Jurkat, Clone E6-1 (cell line): ENCODE results near the gene KLHL29.

Experiments
- DNase-seq: peaks from one replicate; pipeline ENCODE4 v3.0.0-alpha.2; 2011; ENCODE audit warnings: low read depth, low spot score
- H3K4me3 ChIP-seq: 2 replicates; pipeline ENCODE4 v1.5.1; 2011; ENCODE audit warnings: mild to moderate bottlenecking, low read length, control low read depth, moderate library complexity

KLHL29 gene

DNA sequence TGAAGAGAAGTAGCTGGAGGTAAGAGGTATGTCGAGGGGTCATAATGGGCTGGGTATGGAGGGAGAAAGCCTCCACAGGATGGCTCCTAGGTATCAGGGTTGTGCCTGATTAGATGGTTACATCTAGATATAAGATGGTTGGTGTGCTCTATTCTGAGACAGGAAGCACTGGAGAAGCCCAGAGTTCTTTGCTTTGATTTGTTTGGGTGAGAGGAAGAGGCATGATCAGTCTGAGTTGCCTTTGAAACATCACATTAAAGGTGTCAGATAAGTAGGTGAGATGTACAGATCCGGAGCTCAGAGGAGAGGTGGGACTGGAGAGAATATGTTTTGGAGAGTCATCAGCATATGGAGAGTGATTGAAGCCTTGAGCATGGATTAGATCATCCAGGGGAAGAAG lies 74.1 kb downstream of the KLHL29 start:
- no peak overlapping the region for H3K4me3 ChIP-seq
- DNase-seq: no peak

DNA sequence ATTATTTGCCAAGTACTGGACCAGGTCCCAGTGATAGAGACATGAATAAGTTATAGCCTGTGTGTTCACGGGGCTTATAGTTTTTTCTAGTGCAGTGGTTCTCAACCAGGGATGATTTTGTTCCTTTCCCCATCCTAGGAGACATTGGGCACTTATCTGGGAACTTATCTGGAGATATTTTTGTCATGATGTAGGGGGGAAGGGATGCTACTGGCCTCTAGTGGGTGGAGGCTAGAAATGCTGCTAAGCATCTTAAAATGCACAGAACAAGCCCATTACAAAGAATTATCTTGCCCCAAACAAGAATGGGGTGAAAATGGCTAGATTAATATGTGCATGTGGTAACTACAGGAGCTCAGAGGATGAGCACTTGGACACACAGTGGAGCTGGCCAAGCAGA lies 75.2 kb downstream of the KLHL29 start:
- DNase-seq: no peak
- no peak overlapping the region for H3K4me3 ChIP-seq

DNA sequence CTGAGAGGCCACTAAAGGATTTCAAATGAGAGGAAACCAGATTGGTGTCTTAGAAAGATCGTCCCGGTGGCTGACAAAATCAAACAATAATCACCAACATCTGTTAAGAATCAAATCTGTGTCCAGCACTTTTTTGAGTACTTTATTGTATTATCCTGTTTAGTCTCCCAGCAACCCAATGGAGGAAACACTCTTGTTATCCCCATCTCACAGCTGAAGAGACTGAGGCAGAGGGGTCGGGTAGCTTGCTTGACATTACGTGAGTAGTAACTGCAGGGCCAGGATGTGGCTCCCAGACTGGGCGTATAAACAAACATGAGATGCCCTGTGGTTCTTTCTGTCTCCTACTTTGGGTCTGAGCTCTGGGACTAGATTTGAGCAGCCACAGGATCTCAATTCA lies 76.0 kb downstream of the KLHL29 start:
- no peak overlapping the region for H3K4me3 ChIP-seq
- no peak for DNase-seq

DNA sequence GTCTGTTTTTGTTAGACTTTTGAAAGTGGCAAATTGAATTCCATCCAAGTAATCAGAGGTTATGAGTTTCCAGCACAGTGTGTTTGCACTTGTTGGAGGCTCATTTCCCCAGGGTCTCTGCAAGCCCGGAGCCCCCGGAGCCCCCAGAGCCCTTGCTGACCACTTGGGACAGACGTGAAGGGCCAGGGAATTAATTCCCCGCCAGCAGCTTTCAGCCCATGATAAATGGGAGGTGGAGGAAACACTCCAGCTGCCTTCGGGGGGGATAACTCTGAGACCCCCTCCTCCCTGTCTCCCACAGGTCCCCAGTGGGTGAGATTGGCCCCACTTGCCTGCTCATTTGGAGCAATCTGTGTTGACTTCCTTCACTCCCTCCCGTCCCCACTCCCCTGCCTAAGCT lies 79.2 kb downstream of the KLHL29 start:
- DNase-seq: no peak

DNA sequence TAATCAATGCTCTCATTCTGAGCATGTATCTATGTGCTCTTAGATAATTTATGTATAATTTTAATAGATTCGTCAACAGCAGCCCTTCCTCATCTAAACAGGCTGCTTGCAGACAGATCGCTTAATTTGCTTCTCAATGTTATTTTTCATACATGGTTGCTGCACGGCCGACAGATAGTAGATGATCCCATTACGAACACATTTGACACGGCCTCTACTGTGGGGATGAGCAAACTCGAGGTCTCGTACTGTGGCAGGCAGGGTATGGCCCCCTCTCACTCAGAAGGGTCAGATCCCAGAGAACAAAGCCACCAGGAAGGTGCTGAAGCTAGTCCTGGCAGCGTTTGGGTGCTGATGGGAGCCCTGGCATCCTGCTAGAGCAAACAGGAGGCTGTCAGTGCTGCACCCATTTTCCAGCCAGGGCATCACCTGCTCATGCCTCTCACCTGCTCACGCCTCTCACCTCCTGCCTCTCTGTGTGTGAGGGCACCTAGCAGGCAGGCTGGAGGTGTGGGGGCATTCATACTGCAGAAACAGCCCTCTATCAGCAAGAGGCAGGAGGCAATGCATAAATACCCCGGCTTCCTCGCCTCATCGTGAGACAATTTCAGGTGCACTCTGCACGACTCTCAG lies 80.0 kb downstream of the KLHL29 start:
- no peak for DNase-seq
- H3K4me3 ChIP-seq: no peak overlapping the region

More for the DNA sequence above, 79.2 kb downstream of the KLHL29 start:
- no peak overlapping the region for H3K4me3 ChIP-seq

DNA sequence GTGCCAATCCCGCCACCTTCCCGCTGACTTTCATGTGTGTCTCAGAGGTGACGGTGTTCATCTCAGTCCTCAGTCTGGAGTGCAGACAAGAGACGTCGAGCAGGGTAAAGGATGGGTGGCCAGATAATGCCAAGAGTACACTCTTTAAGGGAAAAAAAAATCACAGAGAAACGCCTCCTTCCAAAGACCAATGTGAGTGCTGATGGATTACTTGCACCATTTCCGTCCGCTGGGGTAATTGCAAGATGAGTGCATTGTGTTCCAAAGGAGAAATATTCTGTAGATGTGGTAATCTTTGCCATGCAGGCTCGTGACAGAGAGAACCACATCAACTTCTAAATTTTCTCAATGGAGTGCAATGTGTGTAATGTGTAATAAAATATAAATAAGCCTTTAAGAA lies 81.0 kb downstream of the KLHL29 start:
- H3K4me3 ChIP-seq: no peak overlapping the region
- no peak for DNase-seq

DNA sequence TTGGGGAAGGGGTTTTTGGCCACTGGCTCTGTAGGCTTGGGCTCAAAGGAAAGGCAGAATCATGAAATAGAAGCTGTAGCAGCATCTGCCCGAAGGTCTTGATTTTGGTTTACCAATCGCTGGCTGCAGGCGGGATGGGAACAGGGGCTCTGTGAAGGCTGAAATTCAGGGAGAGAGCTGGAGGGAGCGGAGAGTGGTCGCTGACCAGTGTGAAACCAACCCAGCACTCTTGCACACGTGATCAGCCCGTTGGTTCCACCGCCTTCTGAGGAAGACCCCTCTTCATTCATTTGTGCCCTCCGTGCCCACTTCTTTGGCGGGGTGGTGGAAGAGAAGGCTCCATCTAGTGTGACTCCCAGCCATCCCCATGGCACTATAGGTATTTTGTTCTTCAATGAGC lies 82.6 kb downstream of the KLHL29 start:
- no peak overlapping the region for H3K4me3 ChIP-seq
- DNase-seq: no peak

DNA sequence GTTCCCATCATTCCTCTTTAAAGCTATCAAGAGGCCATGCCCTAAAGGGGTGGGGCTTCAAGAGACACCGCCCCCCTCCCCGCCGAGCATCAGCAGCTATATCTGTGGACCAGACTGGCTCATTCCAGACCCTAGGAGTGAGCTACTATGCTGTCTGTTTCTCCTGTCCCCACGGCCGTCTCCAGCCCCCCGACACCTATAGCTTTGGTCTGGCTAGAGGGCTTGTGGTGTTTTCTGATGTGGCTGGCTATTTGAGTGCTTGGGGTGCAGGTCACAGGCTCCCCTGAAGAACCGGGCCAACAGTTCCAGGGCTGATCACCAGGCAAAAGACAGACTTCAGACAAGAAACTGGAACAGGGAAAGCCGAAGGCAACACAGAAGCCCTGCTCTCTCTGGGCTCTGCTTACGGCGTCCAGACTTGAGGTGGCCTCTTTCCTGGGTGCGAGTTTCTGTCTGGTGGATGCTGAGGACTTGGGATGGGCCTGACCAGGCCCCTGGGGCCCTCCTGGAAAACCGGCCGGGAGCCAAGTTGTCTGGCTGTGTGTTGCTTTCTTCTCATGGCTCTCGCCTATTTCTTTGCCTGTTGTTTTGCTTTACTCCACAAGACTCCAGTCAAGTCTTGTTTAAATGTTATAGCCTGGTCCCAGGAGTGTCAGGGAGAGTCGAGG lies 83.6 kb downstream of the KLHL29 start:
- no peak for DNase-seq
- no peak overlapping the region for H3K4me3 ChIP-seq

DNA sequence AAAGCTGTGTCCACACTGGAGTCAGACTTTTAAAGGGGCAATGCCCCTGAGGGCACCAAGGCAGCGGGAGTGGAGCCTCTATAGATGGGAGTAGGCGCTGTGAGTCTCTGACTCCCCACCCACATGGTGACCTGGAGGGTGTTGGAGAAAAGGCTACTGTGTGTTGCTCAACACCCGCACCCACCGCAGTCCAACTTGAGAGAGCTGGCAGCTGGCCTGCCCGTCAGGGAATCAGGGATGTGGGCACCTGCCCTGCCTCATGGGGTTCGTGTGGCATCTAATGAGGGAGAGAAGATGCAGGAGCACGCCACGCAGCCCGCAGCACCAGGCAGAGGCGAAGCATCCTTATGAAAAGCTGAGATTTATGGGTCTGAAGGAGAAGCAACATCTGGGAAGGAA lies 84.2 kb downstream of the KLHL29 start:
- DNase-seq: no peak
- no peak overlapping the region for H3K4me3 ChIP-seq

DNA sequence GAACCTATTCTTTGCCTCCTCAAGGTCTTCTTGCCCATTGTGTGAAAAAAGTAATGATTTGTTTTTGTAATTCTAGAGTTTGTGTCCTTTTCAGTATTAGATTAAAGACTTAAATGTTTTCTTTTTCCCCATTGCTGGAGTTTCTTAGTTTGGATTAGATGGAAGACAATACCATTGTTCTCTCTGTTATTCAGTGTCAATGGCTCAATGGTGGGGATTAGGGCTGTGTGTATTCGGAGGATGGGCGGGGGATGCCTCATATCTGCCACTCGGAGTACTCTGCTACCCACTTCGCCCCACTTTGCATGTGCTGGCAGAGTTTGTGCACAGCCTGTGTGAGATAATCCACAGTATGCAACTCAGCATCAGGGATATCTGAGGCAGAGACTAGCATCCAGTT lies 90.1 kb downstream of the KLHL29 start:
- DNase-seq: no peak
- H3K4me3 ChIP-seq: no peak overlapping the region

DNA sequence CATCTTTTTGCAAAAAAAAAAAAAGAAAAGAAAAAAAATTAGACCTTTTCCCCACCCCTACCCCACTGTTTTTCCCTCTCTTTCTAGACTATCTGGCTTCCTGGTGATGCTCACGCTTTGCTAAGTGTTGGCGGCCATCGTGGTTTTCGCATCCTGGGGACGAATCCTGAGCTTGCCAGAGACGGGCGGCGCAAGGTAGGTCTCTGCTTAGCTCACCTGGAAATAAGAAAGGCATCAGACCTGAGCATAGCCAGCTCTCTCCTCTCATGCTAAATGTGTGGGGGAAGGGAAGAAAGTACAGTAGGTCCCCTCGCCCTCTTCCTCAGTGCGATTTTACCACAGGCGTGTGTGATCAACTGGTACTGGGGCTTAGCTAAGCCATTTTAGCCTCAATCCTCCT lies 90.5 kb downstream of the KLHL29 start:
- no peak overlapping the region for H3K4me3 ChIP-seq
- no peak for DNase-seq

DNA sequence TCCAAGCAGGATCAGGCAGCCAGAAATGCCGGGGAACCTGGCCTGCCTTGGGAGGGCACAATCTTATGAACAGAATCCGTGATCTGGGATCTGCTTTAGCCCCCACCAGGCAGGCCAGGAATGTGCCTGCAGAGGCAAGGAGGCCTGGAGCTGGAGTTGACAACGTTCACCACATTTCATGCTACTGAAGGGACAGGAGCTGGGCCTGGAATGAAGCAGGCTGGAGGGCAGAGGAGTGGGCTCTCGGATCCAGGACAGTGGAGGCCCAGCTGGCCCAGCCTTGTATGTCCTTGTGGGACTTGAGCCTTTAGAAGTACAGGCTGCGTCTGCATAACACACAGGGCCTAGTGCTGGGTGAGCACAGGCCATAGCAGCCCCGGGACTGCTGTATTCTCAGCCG lies 91.8 kb downstream of the KLHL29 start:
- H3K4me3 ChIP-seq: no peak overlapping the region

DNA sequence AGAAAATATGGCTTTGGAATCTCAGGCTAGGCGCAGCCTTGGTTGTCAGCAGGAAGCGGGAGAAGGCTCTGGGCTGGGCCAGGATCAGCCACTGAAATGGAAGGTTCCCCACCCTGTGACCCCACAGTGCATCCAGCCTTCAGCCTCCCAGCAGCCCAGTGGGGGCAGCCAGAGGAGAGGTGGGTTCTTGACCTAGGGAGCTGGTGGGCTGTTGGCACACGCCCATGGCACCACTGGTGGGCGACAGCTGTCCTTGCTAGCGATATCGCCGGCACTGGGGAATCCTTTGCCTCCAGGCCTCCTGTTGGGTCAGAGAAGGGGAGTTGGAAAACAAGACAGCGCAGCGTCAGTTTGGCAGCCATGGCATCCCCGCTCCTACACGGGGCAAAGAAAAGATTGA lies 92.4 kb downstream of the KLHL29 start:
- no peak overlapping the region for H3K4me3 ChIP-seq
- DNase-seq: no peak

More for the DNA sequence above, 91.8 kb downstream of the KLHL29 start:
- no peak for DNase-seq

DNA sequence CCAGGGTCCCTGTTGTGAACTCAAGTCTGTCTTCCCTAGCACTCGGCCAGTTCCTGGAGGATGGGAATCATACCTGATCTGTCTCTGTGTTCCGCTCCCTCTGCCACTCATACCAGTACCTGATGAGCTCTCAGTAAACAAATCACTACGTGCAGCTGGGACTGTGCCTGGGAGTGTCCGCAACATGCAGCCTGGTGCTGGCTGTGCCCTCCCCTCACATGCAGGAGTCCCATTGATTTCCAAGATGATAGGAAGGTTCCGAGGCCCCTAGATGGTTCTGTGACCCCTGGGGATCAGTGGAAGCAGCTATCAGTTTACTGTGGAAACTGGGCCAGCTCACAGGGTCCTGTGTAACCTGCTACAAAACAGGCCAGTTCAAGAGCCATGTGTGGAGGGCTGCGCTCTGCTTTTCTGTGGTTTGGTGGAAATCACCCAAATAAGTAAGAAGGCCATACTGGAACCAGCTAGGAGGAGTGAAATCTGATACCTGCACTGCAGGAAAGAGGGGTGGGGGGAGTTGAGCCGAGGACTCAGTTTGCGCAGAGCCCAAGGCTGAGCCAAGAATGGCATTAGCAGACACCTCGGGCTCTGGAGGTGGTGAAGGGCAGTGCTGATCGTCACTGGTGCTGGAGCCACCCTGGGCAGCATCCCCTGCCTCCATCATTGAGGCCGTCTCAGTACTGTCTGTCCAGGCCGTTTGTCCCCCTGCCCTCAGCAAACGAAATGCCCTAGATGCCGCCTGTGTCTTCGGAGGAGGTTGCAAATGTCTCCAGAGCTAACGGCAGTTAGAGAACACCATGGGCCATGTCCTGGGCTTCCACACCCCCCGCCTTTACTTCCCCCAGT lies 93.3 kb downstream of the KLHL29 start:
- no peak for DNase-seq
- no peak overlapping the region for H3K4me3 ChIP-seq

DNA sequence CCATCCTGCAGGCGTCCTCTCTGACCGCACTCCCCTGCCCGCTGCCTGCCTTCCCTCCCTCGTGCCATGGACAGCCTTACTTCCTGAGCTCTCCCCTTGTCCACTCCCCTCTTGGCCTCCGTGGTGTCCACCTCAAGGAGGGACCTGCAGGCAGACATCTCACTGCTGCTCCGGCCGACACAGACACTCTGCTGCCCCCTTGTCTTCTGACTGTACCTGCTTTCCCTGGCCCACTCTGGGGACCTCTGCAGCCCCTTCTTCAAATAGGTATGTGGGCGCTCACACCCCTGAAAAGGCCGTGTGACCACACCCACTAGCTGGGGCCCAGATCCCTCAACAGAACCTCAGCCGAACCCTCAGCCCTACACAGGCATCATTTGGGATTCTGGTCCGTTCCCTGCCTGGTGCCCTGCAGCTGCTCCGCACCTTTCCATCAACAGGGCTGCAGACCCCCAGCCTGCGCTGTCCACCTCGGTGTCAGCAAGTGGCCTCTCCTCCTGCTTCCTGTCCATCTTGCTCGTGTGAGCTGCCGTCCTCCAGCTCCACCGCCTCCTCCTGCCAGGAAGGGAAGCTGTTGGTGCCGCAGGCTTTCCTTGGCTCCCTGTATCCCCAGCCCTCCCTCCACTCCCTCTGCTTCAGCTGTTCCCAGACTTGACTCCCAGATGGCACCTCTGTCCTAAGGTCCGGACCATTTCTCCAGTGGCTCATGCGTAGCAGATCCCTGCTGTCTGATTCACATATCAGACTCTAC lies 94.1 kb downstream of the KLHL29 start:
- no peak overlapping the region for H3K4me3 ChIP-seq
- no peak for DNase-seq

DNA sequence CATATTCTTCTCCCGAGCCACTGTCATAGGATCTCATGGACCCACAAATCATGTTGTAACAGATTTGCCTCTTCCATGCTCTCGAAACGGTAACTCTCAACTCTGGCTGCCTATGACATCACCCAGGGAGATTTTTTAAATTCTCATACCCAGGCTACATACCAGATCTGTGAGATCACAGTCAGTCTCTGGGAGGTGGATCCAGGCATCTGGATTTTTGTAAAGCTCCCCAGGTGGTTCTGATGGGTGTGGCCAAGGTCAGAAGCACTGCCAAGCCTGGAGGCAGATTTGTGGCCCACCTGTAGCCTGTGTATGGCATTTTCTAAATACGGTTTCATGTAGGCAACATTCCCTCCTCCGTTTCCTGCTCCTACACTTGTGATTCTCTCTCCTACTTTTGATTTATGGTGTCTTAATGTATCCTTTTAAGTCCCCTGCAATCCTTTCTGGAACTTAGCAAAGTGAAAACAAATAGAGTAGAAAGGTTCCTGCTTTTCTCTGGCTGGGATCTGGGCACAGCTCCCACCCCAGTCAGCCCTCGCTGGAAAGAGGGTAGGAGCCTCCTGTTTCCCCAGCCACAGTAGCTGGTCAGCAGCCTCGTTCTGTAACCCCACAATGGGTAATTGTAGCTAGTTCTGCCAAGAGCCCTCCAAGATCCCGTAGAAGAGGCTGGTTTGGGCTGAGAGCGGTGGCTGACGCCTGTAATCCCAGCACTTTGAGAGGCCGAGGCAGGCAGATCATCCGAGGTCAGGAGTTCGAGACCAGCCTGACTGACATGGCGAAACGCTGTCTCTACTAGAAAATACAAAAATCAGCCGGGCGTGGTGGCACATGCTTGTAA lies 96.2 kb downstream of the KLHL29 start:
- DNase-seq: no peak
- no peak overlapping the region for H3K4me3 ChIP-seq

DNA sequence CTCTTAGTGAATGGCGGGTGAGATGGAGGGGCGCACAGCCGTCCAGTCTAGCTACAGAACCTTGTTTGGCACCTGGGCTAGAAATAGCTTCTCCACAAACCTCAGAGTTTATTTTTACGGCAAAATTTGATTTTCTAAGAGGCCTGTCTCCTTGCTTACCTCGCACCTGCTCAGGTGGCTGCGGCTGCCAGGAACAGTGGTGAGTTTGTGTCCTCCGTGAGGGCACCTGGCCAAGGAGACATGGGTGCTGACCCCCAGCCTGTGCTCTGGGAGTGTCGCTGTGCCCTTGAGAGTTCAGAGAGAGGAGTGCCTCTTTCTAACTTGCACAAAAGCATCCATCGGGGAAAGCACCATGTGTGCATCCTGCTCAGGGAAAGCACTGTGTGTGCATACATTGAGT lies 97.2 kb downstream of the KLHL29 start:
- no peak for DNase-seq
- H3K4me3 ChIP-seq: no peak overlapping the region

DNA sequence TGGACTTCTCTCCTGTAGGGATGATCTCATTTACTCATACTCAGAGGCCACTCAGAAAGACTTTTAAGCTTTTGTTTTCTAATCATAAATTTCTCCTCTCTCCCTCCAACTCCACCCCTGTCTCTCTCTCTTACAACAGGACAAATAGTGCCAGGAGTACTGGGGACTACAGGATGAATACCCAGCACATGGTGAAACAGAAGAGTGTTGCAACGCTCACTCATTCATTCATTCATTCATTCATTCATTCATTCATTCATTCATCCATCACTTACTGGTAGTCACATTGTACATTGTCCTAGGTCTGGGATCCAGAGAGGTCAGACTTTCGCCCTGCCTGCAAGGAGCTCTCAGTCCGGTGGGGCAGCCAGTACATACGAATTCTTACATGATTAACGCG lies 97.6 kb downstream of the KLHL29 start:
- no peak overlapping the region for H3K4me3 ChIP-seq
- no peak for DNase-seq

DNA sequence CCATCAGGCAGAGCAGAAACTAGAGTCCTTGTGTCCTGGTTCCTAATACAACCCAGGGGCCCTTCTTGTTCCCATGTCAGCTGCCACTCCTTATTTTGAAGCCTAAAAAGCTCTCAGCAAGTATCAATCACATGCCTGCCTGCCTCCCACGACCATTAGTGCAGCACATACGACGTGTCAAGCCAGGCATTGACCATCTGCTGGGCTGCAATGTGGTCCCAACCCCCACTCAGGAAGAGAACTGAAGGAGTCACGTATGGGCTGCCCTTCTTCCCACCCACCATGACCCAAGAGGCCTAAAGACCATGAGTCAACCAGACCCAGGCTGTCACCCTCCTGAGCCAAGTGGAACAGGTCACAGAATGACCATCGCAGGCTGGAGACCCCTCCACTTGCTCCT lies 98.8 kb downstream of the KLHL29 start:
- H3K4me3 ChIP-seq: no peak overlapping the region
- DNase-seq: no peak
